Measurements from ENCODE around the gene OR8D4. TPM values are rescaled to one million over a fixed set of nuclear protein-coding genes. Genes with fewer than 3 reads are reported as not detected.

Gene OR8D4
- polyA plus RNA-seq, 3 donors = not detected

DNA sequence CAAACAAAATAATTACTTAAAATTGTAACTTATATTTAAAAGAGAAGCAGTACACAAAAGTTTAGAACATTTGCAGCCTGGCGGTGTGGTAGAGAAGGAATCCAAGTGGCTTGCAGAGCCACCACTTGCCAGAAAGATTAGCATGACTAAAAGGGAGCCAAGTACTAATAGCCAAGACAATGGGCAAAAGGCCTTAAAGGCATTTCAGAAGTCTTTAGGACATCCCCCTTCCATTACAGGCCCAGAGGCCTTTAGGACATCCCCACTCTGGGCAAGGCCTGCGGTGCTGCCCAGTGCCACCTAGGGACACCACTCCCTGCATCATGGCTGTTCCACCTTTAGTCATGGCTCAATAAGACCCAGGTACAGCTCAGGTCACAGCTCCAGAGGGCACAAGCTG lies 48.9 kb upstream of the OR8D4 start:
- Histone ChIP-seq H3K79me2 (ENCODE audit: insufficient read depth, low read length) (no peaks in the 10 kb centered on the region), H3K4me1 (ENCODE audit: control insufficient read depth in 1 of 2, insufficient read depth in 2 of 2, low read length in 2 of 2) (no peaks in the 10 kb centered on the region), H3K36me3 (replicated peaks in 1 of 2; ENCODE audit: control insufficient read depth in 1 of 2, insufficient read depth in 2 of 2, low read length in 2 of 2) (no peaks in the 10 kb centered on the region), H2AFZ (ENCODE audit: insufficient read depth, low read depth, low read length, poor library complexity, severe bottlenecking) (no peak overlapping the region), H3K27me3 (ENCODE audit: control insufficient read depth in 2 of 2, insufficient read depth in 2 of 2, low read length in 2 of 2) (no peaks in the 10 kb centered on the region), H4K20me1 (ENCODE audit: insufficient read depth, low read length) (no peaks in the 10 kb centered on the region), H3K4me2 (replicated peaks; ENCODE audit: extremely low read depth, low read length, poor library complexity, severe bottlenecking) (no peak overlapping the region), H3K27ac (ENCODE audit: low read depth in 1 of 2, low read length in 2 of 2) (no peak overlapping the region), H3K9me3 (replicated peaks in 1 of 2; ENCODE audit: control insufficient read depth in 1 of 2, insufficient read depth in 1 of 2, low read length in 2 of 2) (peaks cover 14 to 27% of the 10 kb centered on the region in 2 donors), H3K9ac (ENCODE audit: insufficient read depth, low read length, poor library complexity, severe bottlenecking) (no peak overlapping the region), H3K4me3 (replicated peaks in 1 of 3; ENCODE audit: low read depth in 2 of 3, low read length in 3 of 3) (no peak overlapping the region)
- peaks cover 0 to 1% (median 0%) of the 10 kb centered on the region in 3 donors for H3K27me3 Mint-ChIP-seq (ENCODE audit: low read depth in 3 of 3)
- WGBS (ENCODE audit: insufficient coverage) = no CpG with 5 or more reads among the region's 2 CpGs
- no peaks in the 10 kb centered on the region for H3K36me3 Mint-ChIP-seq
- H3K4me1 Mint-ChIP-seq = no peaks in the 10 kb centered on the region
- intact Hi-C loops (cut with micrococcal nuclease) = no loop called here
- no peak overlapping the region for H3K4me3 Mint-ChIP-seq
- H3K27ac Mint-ChIP-seq = no peak overlapping the region
- peaks cover 9 to 21% (median 15%) of the 10 kb centered on the region in 7 donors for H3K9me3 Mint-ChIP-seq
- TF ChIP-seq CTCF (IDR thresholded peaks at IDR 0.05) = no peak
- no peak for DNase-seq

GRCh38 chr11:123856444-123856843 lies 45.5 kb upstream of the OR8D4 start:
- no peaks in the 10 kb centered on the region for H3K4me1 Mint-ChIP-seq
- no CpG with 5 or more reads among the region's 2 CpGs for WGBS (ENCODE audit: insufficient coverage)

More at GRCh38 chr11:123856444-123856843, 45.5 kb upstream of the OR8D4 start:
- Mint-ChIP-seq H3K9me3 (peaks cover 7 to 21% (median 9%) of the 10 kb centered on the region in 7 donors), H3K27ac (no peak overlapping the region), H3K4me3 (no peak overlapping the region), H3K27me3 (ENCODE audit: low read depth in 3 of 3) (peaks cover 0 to 1% (median 0%) of the 10 kb centered on the region in 3 donors), H3K36me3 (no peaks in the 10 kb centered on the region)
- Histone ChIP-seq H3K36me3 (replicated peaks in 1 of 2; ENCODE audit: control insufficient read depth in 1 of 2, insufficient read depth in 2 of 2, low read length in 2 of 2) (no peaks in the 10 kb centered on the region), H3K79me2 (ENCODE audit: insufficient read depth, low read length) (no peaks in the 10 kb centered on the region), H4K20me1 (ENCODE audit: insufficient read depth, low read length) (no peaks in the 10 kb centered on the region), H3K27me3 (ENCODE audit: control insufficient read depth in 2 of 2, insufficient read depth in 2 of 2, low read length in 2 of 2) (no peaks in the 10 kb centered on the region), H2AFZ (ENCODE audit: insufficient read depth, low read depth, low read length, poor library complexity, severe bottlenecking) (no peak overlapping the region), H3K9ac (ENCODE audit: insufficient read depth, low read length, poor library complexity, severe bottlenecking) (no peak overlapping the region), H3K4me1 (ENCODE audit: control insufficient read depth in 1 of 2, insufficient read depth in 2 of 2, low read length in 2 of 2) (no peaks in the 10 kb centered on the region), H3K4me3 (replicated peaks in 1 of 3; ENCODE audit: low read depth in 2 of 3, low read length in 3 of 3) (no peak overlapping the region), H3K4me2 (replicated peaks; ENCODE audit: extremely low read depth, low read length, poor library complexity, severe bottlenecking) (no peak overlapping the region), H3K9me3 (replicated peaks in 1 of 2; ENCODE audit: control insufficient read depth in 1 of 2, insufficient read depth in 1 of 2, low read length in 2 of 2) (peaks cover 14 to 21% of the 10 kb centered on the region in 2 donors), H3K27ac (ENCODE audit: low read depth in 1 of 2, low read length in 2 of 2) (no peak overlapping the region)
- DNase-seq = no peak
- no peak for TF ChIP-seq CTCF (IDR thresholded peaks at IDR 0.05)
- intact Hi-C loops (cut with micrococcal nuclease) = no loop called here

Data from CD14-positive monocyte (primary cell).